GM12878 (cell line): ENCODE measurements around the gene PHKB. TPM values are rescaled to one million over a fixed set of nuclear protein-coding genes. Genes with fewer than 3 reads are reported as not detected.

ENCODE experiments used
- ATAC-seq: fragments of 200-7000 bp; cut with Tn5 transposase; 3 replicates; pipeline ENCODE4 v1.9.1; 2020; ENCODE audit warnings: mild to moderate bottlenecking, moderate library complexity
- BruUV-seq: library from RNA; stranded (reverse); fragments of 400-500 nt; replicated peaks from 2 replicates; lab custom pipeline; 2021; lab: Mats Ljungman, UMichigan
- CTCF ChIA-PET: fragments of 300-600 bp; sonication (Branson Sonifier 250); formaldehyde crosslinking; extraction: SDS; loops from one replicate; lab custom pipeline; 2021; ENCODE audit warnings: inconsistent platforms; lab: Yijun Ruan, JAX
- POLR2A ChIA-PET: fragments of 350-600 bp; formaldehyde crosslinking; extraction: SDS; loops from one replicate; lab custom pipeline; 2021; ENCODE audit warnings: inconsistent platforms; lab: Charles Lee
- RAD21 ChIA-PET: fragments of 300-600 bp; sonication (Branson Sonifier 250); formaldehyde crosslinking; loops from one replicate; lab custom pipeline; 2023; ENCODE audit warnings: antibody characterized with exemption; ENCODE audit not compliant: unreplicated experiment; lab: Charles Lee
- SMC1A ChIA-PET: fragments of 300-600 bp; sonication (Branson Sonifier 250); formaldehyde crosslinking; loops from one replicate; lab custom pipeline; 2023; ENCODE audit not compliant: unreplicated experiment, uncharacterized antibody; lab: Charles Lee
- DNase-seq: peaks from one replicate; pipeline ENCODE4 v3.0.0-alpha.2; 2011; ENCODE audit warnings: low read depth, low spot score
- FAIRE-seq: peaks from 3 replicates; lab custom pipeline; 2011; peaks lifted over from hg19 to GRCh38; lab: Jason Lieb, UNC
- H2AFZ ChIP-seq: 2 replicates; pipeline ENCODE4 v1.6.0; 2011; ENCODE audit warnings: low read depth, low read length, control low read depth; ENCODE audit not compliant: control insufficient read depth
- H3K27ac ChIP-seq: 2 replicates; pipeline ENCODE4 v1.5.1; 2011; ENCODE audit warnings: control low read depth; ENCODE audit not compliant: control insufficient read depth, insufficient read depth
- H3K27me3 ChIP-seq, 2 experiments: replicated peaks in 1 of 2; 2 replicates each; pipeline versions ENCODE4 v1.6.0 to v1.6.1; 2011; ENCODE audit warnings: low read length in 1 of 2; ENCODE audit not compliant: control insufficient read depth in 2 of 2, insufficient read depth in 2 of 2
- H3K36me3 ChIP-seq, 2 experiments: 2 replicates each; pipeline ENCODE4 v1.5.1; 2011; ENCODE audit warnings: low read length in 1 of 2; ENCODE audit not compliant: control insufficient read depth in 2 of 2, insufficient read depth in 2 of 2
- H3K4me1 ChIP-seq: 2 replicates; pipeline ENCODE4 v1.6.1; 2011; ENCODE audit warnings: mild to moderate bottlenecking, low read length, moderate library complexity, mixed read lengths; ENCODE audit not compliant: control insufficient read depth, insufficient read depth
- H3K4me2 ChIP-seq: 2 replicates; pipeline ENCODE4 v1.6.0; 2011; ENCODE audit warnings: control low read depth; ENCODE audit not compliant: control insufficient read depth, insufficient read depth
- H3K4me3 ChIP-seq: fragments of 200-600 bp; sonication (generic); 2 replicates; pipeline ENCODE4 v1.5.1; 2016
- H3K79me2 ChIP-seq: 2 replicates; pipeline ENCODE4 v1.6.0; 2011; ENCODE audit warnings: low read length; ENCODE audit not compliant: control insufficient read depth, insufficient read depth
- H3K9ac ChIP-seq: 2 replicates; pipeline ENCODE4 v1.8.0; 2011; ENCODE audit warnings: low read length, control low read depth, mixed read lengths; ENCODE audit not compliant: control insufficient read depth, insufficient read depth
- H3K9me3 ChIP-seq: replicated peaks from 3 replicates; pipeline ENCODE4 v1.5.1; 2011; ENCODE audit warnings: mild to moderate bottlenecking, low read length; ENCODE audit not compliant: control insufficient read depth, insufficient read depth
- H4K20me1 ChIP-seq: 2 replicates; pipeline ENCODE4 v1.6.0; 2011; ENCODE audit not compliant: control insufficient read depth, insufficient read depth
- WGBS: methylation state at CpG from one replicate; pipeline ENCODE4 v1.1.6; 2016; ENCODE audit warnings: low lambda C conversion rate; ENCODE audit not compliant: insufficient replicate concordance, insufficient coverage; ENCODE audit errors: missing lambda C conversion rate; 5-methylcytosine and 5-hydroxymethylcytosine counted together
- in situ Hi-C: fragments of 300-500 bp; cut with MboI; formaldehyde crosslinking; loops from 9 replicates; pipeline ENCODE4 v1.14.3; 2018; ENCODE audit warnings: mixed read lengths
- intact Hi-C: fragments of 100-400 bp; cut with micrococcal nuclease; formaldehyde crosslinking; loops from one replicate; pipeline ENCODE4 v1.14.2; 2022; ENCODE audit not compliant: unreplicated experiment
- polyA plus RNA-seq, 11 experiments: library from polyadenylated mRNA; depleted of rRNA in 4 of 11; unstranded in 6 of 11; stranded (reverse) in 5 of 11; fragments of >200 nt; fragmentation: Nextera tagmentation in 4 of 11; fragmentation: Illumina TruSeq in 1 of 11; extraction: Ambion mirVana in 4 of 11; extraction: Trizol in 1 of 11; gene quantifications; 1 replicate in 1 of 11; 2 replicates in 10 of 11; pipeline versions ENCODE4 v1.2.1 to v1.2.3, GENCODE V29; 2011 to 2016; ENCODE audit warnings: inconsistent platforms in 2 of 11, missing spikeins in 2 of 11, low read depth in 1 of 11
- total RNA-seq, 4 experiments: library from RNA; depleted of rRNA in 3 of 4; stranded (reverse); fragments of >200 nt in 3 of 4; fragmentation: Illumina TruSeq in 1 of 4; extraction: Trizol in 1 of 4; gene quantifications; 2 replicates each; pipeline versions ENCODE4 v1.2.1 to v1.2.3, GENCODE V29; 2013 to 2021
- TF ChIP-seq, protein P1 (sequence below): IDR thresholded peaks from 2 replicates; pipeline ENCODE4 v1.6.1; 2012; ENCODE audit warnings: mild to moderate bottlenecking, low read depth, low read length

Gene PHKB
- total and polyA plus RNA-seq, 10 of the 15 experiments (the other 5 are each of a cell fraction or from before 2014, with no cell fraction given), result 14.2 to 65.6 (median 37.0) TPM

DNA sequence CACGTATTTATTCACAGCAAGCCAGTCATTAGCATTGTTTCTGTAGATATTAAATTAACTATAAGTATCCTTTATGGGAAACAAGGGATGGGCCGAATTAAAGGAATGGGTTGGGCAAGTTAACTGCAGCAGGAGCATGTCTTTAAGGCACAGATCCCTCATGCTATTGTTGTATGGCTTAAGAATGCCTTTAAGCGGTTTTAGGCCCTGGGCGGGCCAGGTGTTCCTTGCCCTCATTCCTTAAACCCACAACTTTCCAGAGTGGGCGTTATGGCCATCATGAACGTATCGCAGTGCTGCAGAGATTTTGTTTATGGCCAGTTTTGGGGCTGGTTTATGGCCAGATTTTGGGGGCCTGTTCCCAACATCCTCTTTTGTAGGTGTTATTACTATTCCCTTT is 9.1 kb downstream of the PHKB start:
- POLR2A ChIA-PET, result interaction anchor here (1.2 kb wide), 1 partner anchor 10 kb away, joined by 3 read pairs; no protein-coding TSS in a partner anchor
- BruUV-seq, result no TSS peak
- Histone ChIP-seq H3K4me1 (no peaks in the 10 kb centered on the region; the same call in 1 of the 2 replicates), H3K4me2 (no peak overlapping the region), H3K27me3 (no peaks in the 10 kb centered on the region), H3K79me2 (peaks cover 26% of the 10 kb centered on the region), H4K20me1 (no peaks in the 10 kb centered on the region), H2AFZ (no peak overlapping the region), H3K4me3 (no peak overlapping the region), H3K9ac (no peak overlapping the region), H3K27ac (no peak overlapping the region), H3K9me3 (no peaks in the 10 kb centered on the region), H3K36me3 (peaks cover 0 to 3% of the 10 kb centered on the region in 2 experiments; a peak in 2 of 4 replicates)
- RAD21 ChIA-PET, result interaction anchor here (2.5 to 19.6 kb wide), 2 partner anchors 11 to 20 kb away, joined by 6 to 238 read pairs; no protein-coding TSS in a partner anchor
- 97% methylated on average over 7 of the region's 7 CpGs for WGBS
- intact Hi-C loops, result no loop called here
- TF ChIP-seq, protein P1, sequence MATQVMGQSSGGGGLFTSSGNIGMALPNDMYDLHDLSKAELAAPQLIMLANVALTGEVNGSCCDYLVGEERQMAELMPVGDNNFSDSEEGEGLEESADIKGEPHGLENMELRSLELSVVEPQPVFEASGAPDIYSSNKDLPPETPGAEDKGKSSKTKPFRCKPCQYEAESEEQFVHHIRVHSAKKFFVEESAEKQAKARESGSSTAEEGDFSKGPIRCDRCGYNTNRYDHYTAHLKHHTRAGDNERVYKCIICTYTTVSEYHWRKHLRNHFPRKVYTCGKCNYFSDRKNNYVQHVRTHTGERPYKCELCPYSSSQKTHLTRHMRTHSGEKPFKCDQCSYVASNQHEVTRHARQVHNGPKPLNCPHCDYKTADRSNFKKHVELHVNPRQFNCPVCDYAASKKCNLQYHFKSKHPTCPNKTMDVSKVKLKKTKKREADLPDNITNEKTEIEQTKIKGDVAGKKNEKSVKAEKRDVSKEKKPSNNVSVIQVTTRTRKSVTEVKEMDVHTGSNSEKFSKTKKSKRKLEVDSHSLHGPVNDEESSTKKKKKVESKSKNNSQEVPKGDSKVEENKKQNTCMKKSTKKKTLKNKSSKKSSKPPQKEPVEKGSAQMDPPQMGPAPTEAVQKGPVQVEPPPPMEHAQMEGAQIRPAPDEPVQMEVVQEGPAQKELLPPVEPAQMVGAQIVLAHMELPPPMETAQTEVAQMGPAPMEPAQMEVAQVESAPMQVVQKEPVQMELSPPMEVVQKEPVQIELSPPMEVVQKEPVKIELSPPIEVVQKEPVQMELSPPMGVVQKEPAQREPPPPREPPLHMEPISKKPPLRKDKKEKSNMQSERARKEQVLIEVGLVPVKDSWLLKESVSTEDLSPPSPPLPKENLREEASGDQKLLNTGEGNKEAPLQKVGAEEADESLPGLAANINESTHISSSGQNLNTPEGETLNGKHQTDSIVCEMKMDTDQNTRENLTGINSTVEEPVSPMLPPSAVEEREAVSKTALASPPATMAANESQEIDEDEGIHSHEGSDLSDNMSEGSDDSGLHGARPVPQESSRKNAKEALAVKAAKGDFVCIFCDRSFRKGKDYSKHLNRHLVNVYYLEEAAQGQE, result no peak
- ATAC-seq (no peak), DNase-seq (no peak), FAIRE-seq (no peak)
- in situ Hi-C loops, result no loop called here
- CTCF ChIA-PET, result interaction anchor here (1.2 to 7.9 kb wide), 3 partner anchors 10 to 201 kb away, joined by 3 to 50 read pairs (median 3); no protein-coding TSS in a partner anchor
- SMC1A ChIA-PET, result interaction anchor here (1.8 to 14.7 kb wide), 3 partner anchors 8 to 21 kb away, joined by 7 to 254 read pairs (median 165); no protein-coding TSS in a partner anchor
